IMR-90 (cell line): Measurements from ENCODE around the gene TEX53. TPM values are rescaled to one million over a fixed set of nuclear protein-coding genes. Genes with fewer than 3 reads are reported as not detected.

Experiments used
- ATAC-seq: fragments of 200-7000 bp; cut with Tn5 transposase; 2 replicates; pipeline ENCODE4 v1.9.1; 2020; ENCODE audit warnings: low read depth, mild to moderate bottlenecking, moderate library complexity
- BruUV-seq: library from RNA; stranded (reverse); fragments of 400-500 nt; replicated peaks from 2 replicates; lab custom pipeline; 2021; lab: Mats Ljungman, UMichigan
- CTCF ChIA-PET: fragments of 300-600 bp; formaldehyde crosslinking; extraction: SDS; loops from one replicate; lab custom pipeline; 2021; ENCODE audit warnings: antibody characterized with exemption; lab: Yijun Ruan, JAX
- POLR2A ChIA-PET: fragments of 300-600 bp; sonication (Branson Sonifier 250); formaldehyde crosslinking; loops from one replicate; lab custom pipeline; 2022; ENCODE audit warnings: antibody characterized with exemption; ENCODE audit not compliant: unreplicated experiment; lab: Charles Lee
- DNase-seq: peaks from one replicate; pipeline ENCODE4 v3.0.0; 2013
- H2AFZ ChIP-seq: replicated peaks from 2 replicates; pipeline ENCODE3; 2013; ENCODE audit warnings: low read length, mild to moderate bottlenecking; ENCODE audit not compliant: poor library complexity
- H2AK5ac ChIP-seq: 2 replicates; pipeline ENCODE4 v1.6.1; 2013; ENCODE audit warnings: low read depth, low read length, inconsistent platforms
- H2AK9ac ChIP-seq: replicated peaks from 2 replicates; pipeline ENCODE3; 2013; ENCODE audit warnings: mild to moderate bottlenecking, low read depth, low read length, moderate library complexity; ENCODE audit not compliant: poor library complexity
- H2BK120ac ChIP-seq: 2 replicates; pipeline ENCODE4 v1.6.1; 2013; ENCODE audit warnings: low read depth, low read length, inconsistent platforms
- H2BK15ac ChIP-seq: 3 replicates; pipeline ENCODE4 v1.6.1; 2013; ENCODE audit warnings: low read depth, low read length, inconsistent platforms
- H2BK20ac ChIP-seq: 2 replicates; pipeline ENCODE4 v1.6.1; 2013; ENCODE audit warnings: low read depth, mild to moderate bottlenecking, inconsistent platforms, low read length, moderate library complexity
- H2BK5ac ChIP-seq: 2 replicates; pipeline ENCODE4 v1.6.1; 2013; ENCODE audit warnings: mild to moderate bottlenecking, low read depth, low read length, inconsistent platforms; ENCODE audit not compliant: poor library complexity, severe bottlenecking
- H3K14ac ChIP-seq: replicated peaks from 2 replicates; pipeline ENCODE4 v1.6.1; 2013; ENCODE audit warnings: low read depth, low read length, inconsistent platforms
- H3K18ac ChIP-seq: 2 replicates; pipeline ENCODE4 v1.6.1; 2013; ENCODE audit warnings: low read depth, low read length, control low read depth
- H3K23ac ChIP-seq: 2 replicates; pipeline ENCODE4 v1.6.1; 2013; ENCODE audit warnings: low read depth, low read length, inconsistent platforms
- H3K27ac ChIP-seq: 2 replicates; pipeline ENCODE4 v1.5.1; 2013; ENCODE audit warnings: mild to moderate bottlenecking, control low read depth, low read length; ENCODE audit not compliant: insufficient read depth
- H3K27me3 ChIP-seq: 2 replicates; pipeline ENCODE4 v1.6.1; 2013; ENCODE audit warnings: low read length; ENCODE audit not compliant: control insufficient read depth, insufficient read depth
- H3K36me3 ChIP-seq: 2 replicates; pipeline ENCODE4 v1.6.1; 2013; ENCODE audit warnings: low read length, mixed read lengths; ENCODE audit not compliant: control insufficient read depth, insufficient read depth
- H3K4ac ChIP-seq: 2 replicates; pipeline ENCODE4 v1.6.1; 2013; ENCODE audit warnings: low read depth, low read length, inconsistent platforms
- H3K4me1 ChIP-seq: 2 replicates; pipeline ENCODE4 v1.6.1; 2013; ENCODE audit warnings: low read length, mixed read lengths; ENCODE audit not compliant: control insufficient read depth, insufficient read depth
- H3K4me2 ChIP-seq: 2 replicates; pipeline ENCODE4 v1.6.1; 2013; ENCODE audit warnings: low read depth, mild to moderate bottlenecking, control low read depth, low read length, moderate library complexity
- H3K4me3 ChIP-seq: 2 replicates; pipeline ENCODE4 v1.5.1; 2013; ENCODE audit warnings: low read depth, mild to moderate bottlenecking, control low read depth, low read length, moderate library complexity; ENCODE audit not compliant: insufficient read depth
- H3K56ac ChIP-seq: 2 replicates; pipeline ENCODE4 v1.6.1; 2013; ENCODE audit warnings: low read length, inconsistent platforms; ENCODE audit not compliant: insufficient read depth; ENCODE audit errors: extremely low read depth
- H3K79me1 ChIP-seq, 2 experiments: 2 replicates each; pipeline ENCODE4 v1.6.1; 2013; ENCODE audit warnings: low read length in 2 of 2, inconsistent platforms in 1 of 2, low read depth in 1 of 2
- H3K9ac ChIP-seq: 2 replicates; pipeline ENCODE4 v1.6.1; 2013; ENCODE audit warnings: low read depth, low read length, control low read depth
- H3K9me1 ChIP-seq: 2 replicates; pipeline ENCODE4 v1.6.1; 2013; ENCODE audit warnings: low read length, inconsistent platforms; ENCODE audit not compliant: insufficient read depth
- H3K9me3 ChIP-seq: 2 replicates; pipeline ENCODE4 v1.6.1; 2013; ENCODE audit warnings: low read length; ENCODE audit not compliant: control insufficient read depth, insufficient read depth
- H4K20me1 ChIP-seq: 2 replicates; pipeline ENCODE4 v1.6.1; 2013; ENCODE audit warnings: low read length, inconsistent platforms; ENCODE audit not compliant: insufficient read depth
- H4K5ac ChIP-seq: 2 replicates; pipeline ENCODE4 v1.6.1; 2013; ENCODE audit warnings: mild to moderate bottlenecking, low read depth, low read length, control low read depth
- H4K8ac ChIP-seq, 2 experiments: 2 replicates each; pipeline ENCODE4 v1.6.1; 2013; ENCODE audit warnings: low read depth in 2 of 2, low read length in 2 of 2, control low read depth in 1 of 2, inconsistent platforms in 1 of 2
- H4K91ac ChIP-seq: 2 replicates; pipeline ENCODE4 v1.6.1; 2013; ENCODE audit warnings: low read depth, low read length, inconsistent platforms; ENCODE audit not compliant: insufficient read depth
- CEBPB ChIP-seq: IDR thresholded peaks from 2 replicates; pipeline ENCODE4 v1.6.1; 2012; ENCODE audit warnings: low read depth, low read length, improper control_type of control experiment
- FOS ChIP-seq: fragments of 150-350 bp; IDR thresholded peaks from 2 replicates; pipeline ENCODE4 v1.6.1; 2016; ENCODE audit warnings: low read depth, low read length
- MAFK ChIP-seq: IDR thresholded peaks from 2 replicates; pipeline ENCODE4 v1.6.1; 2012; ENCODE audit warnings: low read depth, low read length, improper control_type of control experiment
- MAZ ChIP-seq: IDR thresholded peaks from 2 replicates; pipeline ENCODE4 v1.6.1; 2012; ENCODE audit warnings: low read depth, mild to moderate bottlenecking, low read length, improper control_type of control experiment, moderate library complexity, borderline replicate concordance
- MXI1 ChIP-seq: IDR thresholded peaks from 2 replicates; pipeline ENCODE4 v1.6.1; 2012; ENCODE audit warnings: low read depth, mild to moderate bottlenecking, low read length, moderate library complexity, borderline replicate concordance
- POLR2A ChIP-seq: IDR thresholded peaks from 2 replicates; pipeline ENCODE4 v1.6.1; 2012; ENCODE audit warnings: mild to moderate bottlenecking, low read depth, low read length
- RCOR1 ChIP-seq: IDR thresholded peaks from 2 replicates; pipeline ENCODE4 v1.6.1; 2012; ENCODE audit warnings: mild to moderate bottlenecking, low read length, improper control_type of control experiment; ENCODE audit not compliant: insufficient replicate concordance
- SMC3 ChIP-seq: fragments of 150-350 bp; IDR thresholded peaks from 2 replicates; pipeline ENCODE4 v1.6.1; 2016; ENCODE audit warnings: low read depth, mild to moderate bottlenecking, antibody characterized with exemption, low read length, moderate library complexity
- WGBS, 2 experiments: methylation state at CpG; one replicate each; pipeline versions ENCODE4 v1.1.5 to v1.1.7; 2013; ENCODE audit warnings: missing lambda C conversion rate in 2 of 2; ENCODE audit not compliant: insufficient read length in 1 of 2; ENCODE audit errors: extremely low coverage in 2 of 2; 5-methylcytosine and 5-hydroxymethylcytosine counted together
- dilution Hi-C: fragments of 300-500 bp; cut with HindIII; formaldehyde crosslinking; loops from one replicate; pipeline ENCODE4 v1.14.3; 2018; ENCODE audit warnings: low sequenced_read_pairs; ENCODE audit not compliant: unreplicated experiment
- in situ Hi-C: fragments of 300-500 bp; cut with MboI; formaldehyde crosslinking; loops from 3 replicates; pipeline ENCODE4 v1.14.3; 2019; ENCODE audit warnings: low sequenced_read_pairs, inconsistent platforms, mixed read lengths
- intact Hi-C: fragments of 100-400 bp; cut with micrococcal nuclease; formaldehyde crosslinking; loops from 2 replicates; pipeline ENCODE4 v1.10.0; 2022
- polyA plus RNA-seq, 3 experiments: library from polyadenylated mRNA; depleted of rRNA; stranded (reverse); fragments of >200 nt; gene quantifications; 2 replicates each; pipeline ENCODE4 v1.2.3, GENCODE V29; 2012; ENCODE audit warnings: low replicate concordance in 1 of 3
- total RNA-seq: library from RNA; depleted of rRNA; stranded (reverse); fragments of >200 nt; gene quantifications from 2 replicates; pipeline ENCODE4 v1.2.3, GENCODE V29; 2012
- TF ChIP-seq, protein P1 (sequence below): conservative IDR thresholded peaks from 2 replicates; pipeline ENCODE4 v1.5.1; 2012; ENCODE audit warnings: mild to moderate bottlenecking, low read depth, low read length, improper control_type of control experiment
- TF ChIP-seq, protein P2 (sequence below): fragments of 150-350 bp; IDR thresholded peaks from 2 replicates; pipeline ENCODE4 v1.6.1; 2016; ENCODE audit warnings: low read depth, mild to moderate bottlenecking, low read length, moderate library complexity, borderline replicate concordance
- TF ChIP-seq, protein P3 (sequence below): fragments of 150-350 bp; IDR thresholded peaks from 2 replicates; pipeline ENCODE4 v1.6.1; 2017; ENCODE audit warnings: mild to moderate bottlenecking, antibody characterized with exemption, low read length, low read depth

TEX53 gene
- total and polyA plus RNA-seq, 2 of the 4 experiments (the other 2 are of a cell fraction), result not detected

DNA sequence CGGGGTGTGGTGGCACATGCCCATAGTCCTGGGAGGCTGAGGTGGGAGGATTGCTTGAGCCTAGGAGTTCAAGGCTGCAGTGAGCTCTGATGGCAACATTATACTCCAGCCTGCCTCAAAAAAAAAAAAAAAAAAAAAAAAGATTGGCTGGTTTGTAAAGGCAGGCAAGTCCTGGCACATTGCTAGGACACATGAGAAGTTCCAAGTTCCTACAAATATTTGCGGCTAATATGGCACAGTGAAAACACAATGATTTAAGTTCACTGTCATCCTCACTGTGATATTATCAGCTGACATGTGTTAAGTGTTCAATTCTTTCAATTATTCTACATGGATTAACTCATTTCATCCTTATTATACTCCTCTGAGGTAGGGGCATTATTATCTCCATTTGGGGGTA is 26.4 kb downstream of the TEX53 start:
- Histone ChIP-seq H3K9me3 (no peaks in the 10 kb centered on the region), H3K79me1 (no peaks in the 10 kb centered on the region), H4K8ac (no peak overlapping the region), H3K14ac (no peak overlapping the region), H3K9ac (no peak overlapping the region), H2BK20ac (no peak overlapping the region), H3K9me1 (no peaks in the 10 kb centered on the region; the same call in 1 of the 2 replicates), H3K18ac (no peak overlapping the region), H2AK9ac (no peak overlapping the region), H2BK15ac (no peak overlapping the region), H3K27ac (no peak overlapping the region), H3K4me1 (no peaks in the 10 kb centered on the region), H3K27me3 (no peaks in the 10 kb centered on the region), H2AK5ac (no peak overlapping the region), H2BK5ac (no peak overlapping the region), H2BK120ac (no peak overlapping the region), H3K4me2 (no peak overlapping the region), H4K20me1 (no peaks in the 10 kb centered on the region), H2AFZ (no peak overlapping the region), H3K4ac (no peak overlapping the region), H3K56ac (no peak overlapping the region), H3K36me3 (peaks cover 40% of the 10 kb centered on the region), H3K23ac (no peak overlapping the region), H4K5ac (no peak overlapping the region), H4K91ac (no peak overlapping the region), H3K4me3 (no peak overlapping the region)
- in situ Hi-C loops, result no loop called here
- POLR2A ChIA-PET, result no interaction called here
- CTCF ChIA-PET, result no interaction called here
- no peak for ATAC-seq
- dilution Hi-C loops, result no loop called here
- TF ChIP-seq, protein P1, sequence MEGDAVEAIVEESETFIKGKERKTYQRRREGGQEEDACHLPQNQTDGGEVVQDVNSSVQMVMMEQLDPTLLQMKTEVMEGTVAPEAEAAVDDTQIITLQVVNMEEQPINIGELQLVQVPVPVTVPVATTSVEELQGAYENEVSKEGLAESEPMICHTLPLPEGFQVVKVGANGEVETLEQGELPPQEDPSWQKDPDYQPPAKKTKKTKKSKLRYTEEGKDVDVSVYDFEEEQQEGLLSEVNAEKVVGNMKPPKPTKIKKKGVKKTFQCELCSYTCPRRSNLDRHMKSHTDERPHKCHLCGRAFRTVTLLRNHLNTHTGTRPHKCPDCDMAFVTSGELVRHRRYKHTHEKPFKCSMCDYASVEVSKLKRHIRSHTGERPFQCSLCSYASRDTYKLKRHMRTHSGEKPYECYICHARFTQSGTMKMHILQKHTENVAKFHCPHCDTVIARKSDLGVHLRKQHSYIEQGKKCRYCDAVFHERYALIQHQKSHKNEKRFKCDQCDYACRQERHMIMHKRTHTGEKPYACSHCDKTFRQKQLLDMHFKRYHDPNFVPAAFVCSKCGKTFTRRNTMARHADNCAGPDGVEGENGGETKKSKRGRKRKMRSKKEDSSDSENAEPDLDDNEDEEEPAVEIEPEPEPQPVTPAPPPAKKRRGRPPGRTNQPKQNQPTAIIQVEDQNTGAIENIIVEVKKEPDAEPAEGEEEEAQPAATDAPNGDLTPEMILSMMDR, result no peak
- TF ChIP-seq, protein P2, sequence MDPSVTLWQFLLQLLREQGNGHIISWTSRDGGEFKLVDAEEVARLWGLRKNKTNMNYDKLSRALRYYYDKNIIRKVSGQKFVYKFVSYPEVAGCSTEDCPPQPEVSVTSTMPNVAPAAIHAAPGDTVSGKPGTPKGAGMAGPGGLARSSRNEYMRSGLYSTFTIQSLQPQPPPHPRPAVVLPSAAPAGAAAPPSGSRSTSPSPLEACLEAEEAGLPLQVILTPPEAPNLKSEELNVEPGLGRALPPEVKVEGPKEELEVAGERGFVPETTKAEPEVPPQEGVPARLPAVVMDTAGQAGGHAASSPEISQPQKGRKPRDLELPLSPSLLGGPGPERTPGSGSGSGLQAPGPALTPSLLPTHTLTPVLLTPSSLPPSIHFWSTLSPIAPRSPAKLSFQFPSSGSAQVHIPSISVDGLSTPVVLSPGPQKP, result no peak
- no peak for TF ChIP-seq MAZ
- no peak for TF ChIP-seq MXI1
- TF ChIP-seq SMC3, result no peak
- TF ChIP-seq, protein P3, sequence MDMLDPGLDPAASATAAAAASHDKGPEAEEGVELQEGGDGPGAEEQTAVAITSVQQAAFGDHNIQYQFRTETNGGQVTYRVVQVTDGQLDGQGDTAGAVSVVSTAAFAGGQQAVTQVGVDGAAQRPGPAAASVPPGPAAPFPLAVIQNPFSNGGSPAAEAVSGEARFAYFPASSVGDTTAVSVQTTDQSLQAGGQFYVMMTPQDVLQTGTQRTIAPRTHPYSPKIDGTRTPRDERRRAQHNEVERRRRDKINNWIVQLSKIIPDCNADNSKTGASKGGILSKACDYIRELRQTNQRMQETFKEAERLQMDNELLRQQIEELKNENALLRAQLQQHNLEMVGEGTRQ, result no peak
- no peak for TF ChIP-seq RCOR1
- TF ChIP-seq POLR2A, result no peak
- no peak for TF ChIP-seq FOS
- no peak for TF ChIP-seq CEBPB
- TF ChIP-seq MAFK, result no peak
- DNase-seq, result no peak
- intact Hi-C loops, result no loop called here
- no TSS peak for BruUV-seq
- WGBS, 2 experiments, result no CpG with 5 or more reads among the region's 2 CpGs
